Hematopoietic multipotent progenitor cell treated with erythropoietin and hydrocortisone succinate and interleukin-3 and kit ligand, for 4 days (in vitro differentiated cells): Measurements from ENCODE around the gene TMEM109.

Experiments
- DNase-seq: peaks from one replicate; pipeline ENCODE4 v3.0.0-alpha.2; 2015

Gene TMEM109

DNA sequence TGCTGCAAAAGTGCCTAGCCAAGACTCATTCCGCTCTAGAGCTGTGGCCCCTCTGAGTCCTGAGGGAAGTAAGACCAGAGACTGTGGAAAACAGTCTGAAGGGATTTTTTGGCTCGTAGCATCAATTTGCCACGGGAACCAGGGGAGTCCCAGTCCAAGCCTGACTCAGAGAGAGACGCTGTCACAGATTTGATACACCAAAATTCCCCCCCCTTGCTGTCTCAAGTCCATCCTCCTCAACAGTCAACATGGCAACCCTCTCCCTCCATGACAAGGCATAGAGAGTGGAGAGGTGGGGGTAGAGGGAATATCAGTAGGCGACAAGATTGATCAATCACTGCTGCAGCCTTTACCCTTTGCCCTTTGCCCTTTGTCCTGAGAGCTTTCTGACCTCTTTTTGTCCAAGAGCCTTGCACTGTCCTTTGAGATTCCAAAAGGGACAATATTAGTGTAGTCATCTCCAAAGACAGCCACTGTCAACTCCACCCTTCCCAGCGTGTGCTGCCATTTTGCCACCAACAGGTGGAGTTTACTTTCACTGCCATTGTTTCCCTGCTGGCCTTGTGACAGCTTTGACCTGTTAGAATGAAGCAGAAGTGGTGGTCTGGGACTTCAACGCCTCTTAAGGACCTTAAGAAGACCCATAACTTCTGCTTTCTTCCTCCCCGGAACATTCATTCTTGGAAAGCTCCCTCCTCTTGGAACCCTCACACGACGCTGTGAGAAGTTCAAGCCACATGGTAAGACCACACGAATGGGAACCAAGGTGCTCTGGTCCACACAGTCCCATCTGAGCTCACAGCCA lies 30.7 kb downstream of the TMEM109 start:
- peak; percentile 63 for DNase-seq

DNA sequence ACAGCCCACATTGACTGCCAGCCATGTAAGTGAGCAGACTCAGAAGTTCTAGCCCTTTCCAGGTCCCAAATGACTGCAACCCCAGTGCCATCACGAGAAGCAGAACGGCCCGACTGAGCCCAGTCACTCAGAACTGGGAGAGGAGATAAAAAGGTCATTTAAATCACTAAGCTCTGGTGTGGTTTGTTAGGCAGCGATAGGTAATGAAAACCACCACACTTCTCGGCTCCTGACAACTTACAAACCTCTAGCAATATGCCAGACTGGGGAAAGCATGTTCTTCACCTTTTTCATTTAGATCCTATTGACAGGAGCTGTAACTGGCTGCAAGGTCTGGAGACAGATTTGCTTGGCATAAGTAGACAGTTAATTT lies 31.3 kb downstream of the TMEM109 start:
- DNase-seq, result peak; percentile 68

DNA sequence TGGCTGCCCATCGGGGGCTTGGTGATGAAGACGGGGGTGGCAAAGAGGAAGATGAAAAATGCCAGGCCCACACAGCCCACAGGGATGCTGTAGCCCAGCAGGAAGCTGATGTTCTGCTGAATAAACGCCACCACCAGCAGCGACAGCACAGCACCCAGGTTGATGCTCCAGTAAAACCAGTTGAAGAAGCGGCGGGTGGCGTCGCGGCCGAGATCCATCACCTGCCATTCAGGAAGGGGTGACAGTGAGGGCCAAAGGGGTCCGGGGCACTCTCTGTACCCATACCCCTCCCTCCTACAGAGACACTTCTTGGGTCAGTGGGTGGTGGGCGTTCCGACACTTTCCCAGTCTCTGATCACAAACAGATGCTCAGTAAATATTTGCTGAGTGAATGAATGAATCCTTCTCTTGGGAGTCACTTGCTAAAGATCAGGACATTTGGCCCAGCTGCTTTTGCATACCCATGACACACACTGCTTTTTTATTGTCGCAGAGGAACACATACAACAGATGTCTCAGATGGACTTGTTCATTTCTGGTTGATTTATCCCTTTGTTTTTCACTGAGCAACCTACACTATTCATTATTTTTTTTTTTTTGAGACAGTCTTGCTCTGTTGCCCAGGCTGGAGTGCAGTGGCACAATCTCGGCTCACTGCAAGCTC lies 32.8 kb downstream of the TMEM109 start:
- DNase-seq, result no peak

DNA sequence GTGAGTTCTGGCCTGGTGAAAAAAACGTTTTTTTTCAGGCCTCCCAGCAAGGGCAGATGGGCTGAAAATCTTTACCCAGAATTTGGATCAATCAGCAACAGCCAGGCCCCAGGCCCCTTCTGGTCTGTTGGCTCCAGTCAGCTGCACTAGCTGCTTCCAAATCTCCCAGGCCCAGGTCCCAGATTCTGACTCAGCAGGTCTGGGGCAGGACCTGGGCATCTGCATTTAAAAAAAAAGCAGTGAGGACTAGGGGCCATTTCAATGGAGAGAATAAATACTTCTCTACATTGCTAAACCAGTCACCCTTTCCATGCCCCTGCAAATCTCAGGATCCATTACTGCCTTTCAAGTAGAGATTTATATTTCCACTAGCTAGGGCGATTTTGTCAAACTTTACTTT lies 33.7 kb downstream of the TMEM109 start:
- no peak for DNase-seq

DNA sequence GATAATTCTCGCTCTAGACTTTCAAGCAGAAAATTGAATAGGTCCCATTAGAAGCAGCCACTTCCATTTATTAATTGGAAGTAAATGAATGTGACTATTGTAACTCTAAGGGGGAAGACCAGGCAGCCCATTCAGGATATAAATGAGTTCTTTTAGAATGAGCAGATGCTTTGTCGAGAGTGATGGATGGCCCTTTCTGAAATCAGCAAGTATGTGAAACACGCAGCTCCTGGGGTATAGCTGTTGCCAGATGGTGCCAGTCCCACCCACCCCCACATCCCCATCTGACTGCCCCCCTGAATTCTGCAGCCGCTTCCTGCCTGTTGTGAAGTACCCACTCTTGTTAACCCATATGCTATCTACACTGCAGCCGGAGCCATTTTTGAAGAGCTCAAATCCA lies 34.3 kb downstream of the TMEM109 start:
- no peak for DNase-seq

DNA sequence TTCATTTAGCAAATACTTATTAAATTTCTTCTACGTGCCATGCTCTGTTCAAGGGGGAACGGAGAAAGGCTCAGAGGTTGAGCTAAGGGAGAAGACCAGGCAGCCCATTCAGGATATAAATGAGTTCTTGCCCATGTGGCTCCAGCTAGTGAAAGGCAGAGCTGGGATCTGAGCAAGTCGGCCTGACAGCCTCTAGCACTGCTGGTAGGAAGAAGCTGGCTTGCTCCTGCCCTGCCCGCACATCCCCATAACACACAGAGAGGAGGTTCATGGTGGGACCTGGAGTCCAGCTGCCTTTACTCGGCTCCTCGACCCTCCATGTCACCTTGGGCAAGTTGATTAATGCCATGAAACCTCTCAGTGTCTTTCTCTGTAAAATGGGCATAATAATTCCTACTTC lies 36.1 kb downstream of the TMEM109 start:
- DNase-seq, result no peak

DNA sequence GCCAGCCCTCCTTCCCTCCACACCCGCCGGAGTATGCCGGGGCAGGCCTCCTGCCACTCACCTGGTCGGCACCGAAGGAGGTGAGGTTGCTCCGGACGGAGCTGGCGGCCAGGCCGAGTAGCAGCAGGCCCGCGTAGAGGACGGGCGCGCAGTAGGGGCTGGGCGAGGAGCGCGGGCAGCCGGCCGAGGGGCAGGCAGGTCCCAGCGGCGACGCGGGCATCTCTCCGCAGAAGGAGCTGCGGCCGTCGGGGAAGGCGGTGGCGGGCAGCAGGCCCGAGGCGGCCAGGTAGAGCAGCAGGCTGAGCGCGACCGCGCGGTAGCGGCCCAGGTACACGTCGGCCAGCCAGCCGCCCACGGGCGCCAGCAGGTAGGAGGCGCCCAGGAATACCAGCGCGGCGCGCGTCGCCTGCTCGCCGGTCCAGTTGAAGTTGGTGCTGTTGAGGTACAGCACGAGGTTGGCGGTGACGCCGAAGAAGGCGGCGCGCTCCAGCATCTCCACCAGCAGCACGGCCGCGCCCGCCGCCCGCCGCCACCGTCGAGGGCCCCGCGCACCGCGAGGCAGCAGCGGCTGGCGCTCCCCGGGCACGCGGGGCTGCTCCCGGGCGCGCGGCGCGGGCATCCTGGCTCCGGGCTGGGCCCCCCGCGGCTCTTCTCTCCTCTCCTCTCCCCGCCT lies 37.1 kb downstream of the TMEM109 start:
- no peak for DNase-seq

DNA sequence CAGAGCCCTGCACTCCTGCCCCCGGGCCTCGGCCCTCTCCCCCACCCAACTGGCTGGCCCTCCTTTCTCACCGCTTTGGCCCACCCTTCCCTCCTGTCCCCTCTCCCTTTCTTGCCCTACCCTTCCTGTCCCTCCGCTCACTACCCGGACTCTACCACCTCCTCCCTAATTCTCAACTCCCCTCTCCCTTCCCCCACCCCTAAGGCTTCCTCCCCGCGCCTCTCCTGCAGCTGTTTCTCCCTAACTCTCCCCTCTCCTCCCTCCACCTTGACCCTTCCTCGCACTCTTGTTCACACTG lies 37.6 kb downstream of the TMEM109 start:
- DNase-seq, result no peak

DNA sequence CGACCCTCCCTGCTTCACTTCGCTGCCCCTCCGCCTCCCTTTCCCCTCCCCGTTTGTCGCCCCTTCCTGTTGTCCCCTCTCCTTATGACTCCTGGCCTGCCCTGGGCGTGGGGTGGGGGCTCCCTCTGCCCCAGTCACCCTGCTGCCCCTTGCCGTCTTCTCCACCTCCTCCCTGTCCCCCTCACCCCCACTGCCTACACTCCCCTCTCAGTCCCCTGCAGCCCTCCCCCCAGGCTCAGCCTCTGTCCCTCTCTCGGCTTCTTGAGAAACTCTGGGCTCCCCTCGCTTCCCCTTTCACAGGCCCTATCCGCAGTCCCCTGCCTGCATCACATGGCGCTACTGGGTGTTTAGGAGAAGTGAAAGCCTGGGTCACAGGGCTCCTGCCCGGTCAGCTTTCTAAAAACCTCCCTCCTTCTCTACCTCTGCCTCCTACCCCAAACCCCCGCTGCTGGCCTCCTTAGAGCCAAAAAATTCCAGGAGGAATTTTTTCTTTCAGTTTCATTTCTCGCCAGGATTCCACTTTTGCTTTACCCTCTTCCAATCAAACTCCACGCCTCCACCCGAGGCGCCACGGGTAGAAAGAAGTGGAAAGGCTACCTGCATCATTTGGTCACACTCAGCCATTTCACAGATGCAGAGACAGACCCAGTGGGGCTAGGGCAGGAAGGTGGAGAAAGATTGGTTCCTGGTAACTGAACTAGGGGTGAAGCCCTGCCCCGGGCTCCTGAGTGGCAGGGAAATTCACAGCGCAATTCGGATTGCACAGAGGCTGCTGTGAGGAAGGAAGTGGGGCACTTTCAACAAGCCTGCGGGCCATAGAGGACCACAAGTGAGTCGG lies 38.2 kb downstream of the TMEM109 start, which contains the start of gene SLC15A3:
SLC15A3 (minus strand) TSS at position 273 of the 838 bp plus-strand sequence. CDS start 625 bp downstream, outside the sequence.
- peak; percentile 88 for DNase-seq

DNA sequence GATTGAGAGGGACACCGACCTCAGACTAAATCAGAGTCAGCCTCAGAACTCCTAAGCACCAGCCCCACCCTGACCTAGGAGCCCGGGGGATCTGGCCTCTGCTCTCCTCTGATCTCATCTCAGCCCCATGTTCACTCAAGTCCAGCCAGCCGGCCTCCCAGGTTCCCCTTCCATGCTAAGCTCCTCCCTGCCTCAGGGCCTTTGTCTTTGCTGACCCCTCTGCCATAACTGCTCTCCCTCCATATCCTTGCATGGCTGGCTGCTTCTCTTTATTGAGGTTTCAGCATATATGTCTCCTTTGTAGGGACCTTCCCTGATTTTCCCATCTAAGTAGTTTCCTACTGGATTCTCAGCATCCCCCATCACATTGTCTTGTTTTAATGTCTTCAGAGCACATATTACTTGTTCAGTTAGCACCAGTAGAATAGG lies 38.8 kb downstream of the TMEM109 start:
- no peak for DNase-seq

DNA sequence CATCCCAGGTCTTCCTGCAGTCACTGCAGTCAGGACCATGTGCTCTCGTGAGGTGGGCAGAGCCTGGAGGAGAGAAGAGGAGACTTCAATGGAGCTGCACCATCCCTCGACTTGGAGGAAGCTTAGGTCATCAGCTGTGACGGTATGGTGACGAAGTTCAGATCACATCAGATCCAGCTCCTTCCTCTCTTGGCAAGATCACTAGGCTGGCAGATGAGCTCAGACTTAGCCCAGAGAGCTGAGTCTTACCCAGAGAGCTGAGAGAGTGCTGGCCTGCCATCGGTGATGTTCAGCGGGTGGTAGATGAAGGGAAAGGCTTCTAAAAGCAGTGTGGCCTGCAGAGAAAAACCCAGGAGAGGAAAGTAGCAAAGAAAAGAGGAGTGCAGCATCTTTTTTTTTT lies 39.8 kb downstream of the TMEM109 start:
- DNase-seq, result peak; percentile 32

DNA sequence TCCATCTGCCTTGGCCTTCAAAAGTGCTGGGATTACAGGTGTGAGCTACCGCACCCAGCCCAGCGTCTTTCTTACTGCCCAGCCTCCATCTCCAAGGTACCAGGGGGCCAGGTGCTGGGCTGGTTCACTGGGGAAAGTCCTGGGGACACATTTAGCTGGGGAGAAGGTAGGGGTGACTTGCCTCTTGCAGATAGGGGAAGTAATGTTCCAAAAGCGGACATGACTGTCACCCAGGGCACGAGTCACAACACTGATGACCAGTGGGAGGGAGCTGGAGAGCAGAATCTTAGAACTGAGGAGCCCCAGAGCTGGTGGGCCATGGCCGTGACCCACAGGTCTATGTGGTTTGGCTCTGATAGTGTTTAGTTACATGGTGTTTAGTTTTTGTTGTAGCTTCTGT lies 40.5 kb downstream of the TMEM109 start:
- peak; percentile 31 for DNase-seq

DNA sequence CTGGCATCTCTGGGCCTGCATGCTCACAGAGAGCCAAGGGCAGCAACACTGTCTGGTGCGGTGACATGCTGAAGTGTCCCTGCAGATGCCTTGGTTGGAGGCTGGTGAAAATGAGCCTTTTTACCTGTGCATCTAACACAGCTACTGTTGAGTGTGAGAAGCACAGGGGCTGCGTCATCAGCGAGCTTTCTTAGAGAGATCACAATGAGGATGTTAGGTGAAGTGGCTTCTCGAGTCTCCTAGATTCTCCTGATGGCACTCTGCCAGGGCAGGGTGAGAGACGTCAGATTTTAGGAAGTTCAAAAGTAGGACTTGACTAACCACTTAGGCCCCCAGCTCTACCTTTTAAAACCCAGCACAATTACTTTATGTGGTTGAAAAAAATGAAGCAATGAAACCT lies 41.6 kb downstream of the TMEM109 start:
- peak; percentile 10 for DNase-seq

DNA sequence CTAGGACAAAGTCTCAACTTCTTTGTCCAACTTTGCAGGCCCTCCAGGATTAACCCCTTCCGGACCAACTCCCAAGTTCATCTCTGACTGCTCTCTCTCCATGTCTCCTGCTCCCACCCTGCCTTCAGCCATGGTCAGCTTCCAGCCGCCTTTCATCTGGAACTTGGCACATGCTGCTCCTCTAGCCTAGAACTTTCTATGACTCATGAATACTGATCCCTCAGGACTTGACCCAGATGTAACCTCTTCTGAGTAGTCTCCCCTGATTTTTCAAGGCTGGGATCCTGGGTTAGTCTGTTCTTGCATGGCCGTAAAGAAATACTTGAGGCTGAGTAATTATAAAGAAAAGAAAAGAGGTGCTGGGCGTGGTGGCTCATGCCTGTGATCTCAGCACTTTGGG lies 43.2 kb downstream of the TMEM109 start:
- no peak for DNase-seq

DNA sequence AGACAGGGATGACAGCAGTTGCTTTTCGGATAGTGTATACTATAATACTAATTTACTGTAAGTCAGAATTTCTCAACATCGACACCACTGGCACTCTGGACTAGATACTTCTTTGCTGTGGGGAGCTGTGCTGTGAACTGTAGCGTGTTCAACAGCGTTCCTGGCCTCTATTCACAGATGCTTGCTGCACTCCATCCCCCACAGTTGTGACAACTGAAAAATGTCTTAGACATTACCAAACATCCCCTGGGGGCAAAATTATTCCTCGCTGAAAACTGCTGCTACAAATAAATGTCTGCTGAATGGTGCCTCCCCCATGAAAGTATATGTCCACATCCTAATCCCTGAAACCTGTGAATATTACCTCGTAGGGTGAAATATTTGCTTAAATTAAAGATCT lies 45.5 kb downstream of the TMEM109 start:
- DNase-seq, result no peak

DNA sequence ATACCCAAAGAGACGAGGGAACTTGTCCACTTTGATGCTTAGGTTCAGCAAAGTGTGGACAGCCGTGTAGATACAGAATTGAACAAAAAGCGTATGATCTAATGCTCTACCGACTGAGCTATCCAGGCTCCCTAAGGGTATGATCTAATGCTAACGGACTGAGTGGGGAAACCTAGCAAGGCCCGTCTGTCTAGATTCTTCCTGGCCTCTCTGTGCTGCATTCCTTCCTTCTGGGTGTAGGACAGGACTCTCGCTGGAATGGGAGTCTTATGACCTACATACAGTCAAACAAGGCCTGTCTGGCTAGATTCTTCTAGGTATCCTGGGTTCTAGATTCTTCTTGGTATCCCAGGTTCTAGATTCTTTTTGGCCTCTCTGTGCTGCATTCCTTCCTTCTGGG lies 46.4 kb downstream of the TMEM109 start:
- no peak for DNase-seq

DNA sequence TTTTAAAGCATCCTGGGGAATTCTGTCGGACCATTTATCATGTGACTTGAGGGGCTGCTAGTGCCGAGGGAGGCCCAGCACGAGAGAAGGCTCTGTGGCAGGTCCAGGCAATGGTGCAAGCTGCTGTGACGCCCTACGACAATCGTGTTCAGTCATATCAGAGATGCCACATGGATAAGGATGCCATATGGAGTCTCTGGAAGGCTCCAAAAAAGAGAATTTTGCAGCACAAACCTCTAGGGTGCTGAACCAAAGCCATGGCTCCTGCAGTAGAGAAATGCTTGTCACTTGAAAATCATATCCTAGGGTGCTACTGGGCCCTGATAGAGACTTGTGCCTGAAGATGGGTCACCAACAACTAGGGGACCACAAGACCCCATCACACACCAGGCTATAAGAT lies 50.8 kb downstream of the TMEM109 start:
- DNase-seq, result no peak

DNA sequence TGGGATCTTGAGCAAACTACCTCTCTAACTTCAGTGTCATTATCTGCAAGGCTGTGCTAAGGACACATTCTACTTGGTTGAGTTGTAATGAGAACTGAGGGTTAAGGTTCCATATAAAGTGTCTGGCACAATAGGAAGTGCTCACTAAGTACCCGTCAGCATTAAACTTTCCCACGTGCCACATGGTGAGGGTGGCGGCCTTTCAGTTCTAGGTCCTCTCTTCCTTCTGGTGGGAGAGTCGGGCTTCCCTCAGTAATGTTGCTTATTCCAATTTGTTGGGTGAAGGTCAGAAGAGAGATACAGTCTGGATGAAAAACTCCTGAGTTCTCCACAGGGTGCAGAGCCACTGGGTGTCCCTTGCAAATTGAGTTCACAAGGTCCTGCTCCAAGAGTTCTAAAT lies 52.9 kb downstream of the TMEM109 start:
- no peak for DNase-seq

DNA sequence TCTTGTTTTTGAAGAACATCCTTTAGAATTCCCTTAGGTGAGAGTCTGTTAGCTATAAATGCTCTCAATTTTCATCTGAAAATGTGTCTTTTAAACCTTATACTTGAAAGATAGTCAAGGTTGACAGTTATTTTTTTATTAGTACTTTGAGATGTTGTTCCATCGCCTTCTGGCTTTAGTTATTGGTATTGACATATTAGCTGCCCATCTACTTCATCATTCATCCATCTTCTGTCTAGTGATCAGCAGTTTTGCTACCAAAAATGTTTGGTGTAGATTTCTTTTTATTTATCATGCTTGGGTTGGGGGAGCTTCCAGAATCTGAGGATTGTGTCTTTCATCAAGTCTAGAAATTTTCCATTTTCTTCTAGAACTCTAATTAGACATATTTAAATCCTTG lies 54.3 kb downstream of the TMEM109 start:
- no peak for DNase-seq

DNA sequence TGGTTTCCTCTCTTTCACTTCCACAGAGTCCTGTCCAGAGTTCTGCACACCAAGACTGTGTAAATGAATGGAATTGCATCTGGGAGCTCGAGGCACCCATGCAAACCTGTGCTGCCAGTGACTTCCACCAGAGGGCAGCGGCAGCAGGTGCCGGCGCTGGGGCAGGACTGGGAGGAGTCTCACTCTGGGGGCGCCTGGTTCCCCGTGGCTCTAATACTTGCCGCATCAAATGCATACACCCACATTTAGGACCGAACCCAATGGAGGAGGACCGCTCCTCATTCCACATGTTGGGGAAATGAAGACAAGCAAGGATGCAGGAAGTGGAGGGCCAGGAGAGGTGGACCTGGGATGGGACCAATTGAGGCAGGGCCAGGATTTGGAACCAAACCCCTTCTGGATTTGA lies 56.4 kb downstream of the TMEM109 start:
- peak; percentile 78 for DNase-seq

DNA sequence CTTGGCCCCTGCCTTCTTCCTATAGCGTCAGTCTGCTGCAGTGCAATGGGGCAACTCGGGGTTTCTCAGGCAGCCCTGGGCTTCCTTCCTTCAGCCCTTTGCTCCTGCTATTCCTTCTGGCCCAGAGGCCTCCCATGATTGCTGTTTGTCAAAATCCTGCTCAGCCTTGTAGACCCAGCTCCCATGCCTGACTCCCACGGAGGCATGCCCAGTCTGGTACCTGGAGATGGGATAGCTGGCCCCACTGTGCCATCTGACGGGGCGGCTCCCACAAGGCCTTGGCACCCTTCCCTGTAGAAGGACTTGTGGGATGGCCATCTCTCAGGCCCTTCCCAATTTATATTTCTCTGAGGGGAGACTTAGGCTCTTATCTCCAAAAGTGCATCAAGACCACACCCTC lies 56.9 kb downstream of the TMEM109 start:
- no peak for DNase-seq

DNA sequence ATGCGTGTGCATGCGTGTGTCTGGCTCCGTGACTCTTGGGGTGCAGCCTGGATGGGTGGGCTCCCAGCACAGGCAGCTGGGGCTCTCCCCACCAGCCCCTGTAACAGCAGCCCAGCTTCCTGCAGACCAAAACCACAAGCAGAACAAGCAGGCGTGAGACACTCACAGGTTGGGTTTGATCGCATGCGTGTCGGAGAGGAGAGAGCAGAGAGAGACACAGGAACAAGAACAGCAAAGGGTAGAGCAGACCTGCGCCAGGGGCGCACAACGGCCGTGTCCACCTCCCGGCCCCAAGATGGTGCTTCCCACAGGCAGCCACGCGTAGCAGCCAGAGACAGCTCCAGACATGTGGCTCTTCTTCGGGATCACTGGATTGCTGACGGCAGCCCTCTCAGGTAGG lies 57.6 kb downstream of the TMEM109 start, which contains the start of gene CD6:
CD6 (plus strand) TSS at position 161 of the 400 bp plus-strand sequence; CDS start at position 347, 186 bp downstream.
- DNase-seq, result peak; percentile 55
